OCI-LY1 (cell line): ENCODE measurements around the gene UQCC5.

Experiments used
- EZH2 ChIP-seq: fragments of 200-600 bp; sonication (generic), shearing (Covaris generic); IDR thresholded peaks from 2 replicates; pipeline ENCODE4 v1.8.0; 2017; ENCODE audit warnings: borderline replicate concordance, mixed run types, mild to moderate bottlenecking, antibody characterized with exemption, low read length, moderate library complexity, mixed read lengths
- TF ChIP-seq, protein P1 (sequence below): fragments of 200-600 bp; sonication (generic), shearing (Covaris generic); IDR thresholded peaks from 2 replicates; pipeline ENCODE4 v1.5.1; 2017; ENCODE audit warnings: mild to moderate bottlenecking, antibody characterized with exemption, low read length, moderate library complexity, mixed read lengths

DNA sequence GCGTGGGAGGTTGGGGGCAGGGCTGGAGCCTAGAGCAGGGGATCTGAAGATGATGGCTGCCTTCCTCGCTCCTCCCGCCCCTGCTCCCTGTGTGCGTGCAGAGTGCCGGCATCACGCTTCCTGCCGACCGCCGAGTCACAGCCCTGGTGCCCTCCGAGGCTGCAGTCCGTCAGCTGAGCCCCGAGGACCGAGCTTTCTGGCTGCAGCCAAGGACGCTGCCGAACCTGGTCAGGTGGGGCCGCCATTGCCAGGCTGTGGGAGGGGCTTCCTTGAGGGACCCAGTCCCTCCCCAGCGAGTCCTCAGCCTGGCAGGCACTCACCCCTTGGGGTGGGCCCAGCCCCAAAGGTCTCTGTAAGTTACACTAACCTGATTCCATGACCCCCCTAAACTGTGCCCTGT, 23.7 kb upstream of the UQCC5 start:
- TF ChIP-seq, protein P1, sequence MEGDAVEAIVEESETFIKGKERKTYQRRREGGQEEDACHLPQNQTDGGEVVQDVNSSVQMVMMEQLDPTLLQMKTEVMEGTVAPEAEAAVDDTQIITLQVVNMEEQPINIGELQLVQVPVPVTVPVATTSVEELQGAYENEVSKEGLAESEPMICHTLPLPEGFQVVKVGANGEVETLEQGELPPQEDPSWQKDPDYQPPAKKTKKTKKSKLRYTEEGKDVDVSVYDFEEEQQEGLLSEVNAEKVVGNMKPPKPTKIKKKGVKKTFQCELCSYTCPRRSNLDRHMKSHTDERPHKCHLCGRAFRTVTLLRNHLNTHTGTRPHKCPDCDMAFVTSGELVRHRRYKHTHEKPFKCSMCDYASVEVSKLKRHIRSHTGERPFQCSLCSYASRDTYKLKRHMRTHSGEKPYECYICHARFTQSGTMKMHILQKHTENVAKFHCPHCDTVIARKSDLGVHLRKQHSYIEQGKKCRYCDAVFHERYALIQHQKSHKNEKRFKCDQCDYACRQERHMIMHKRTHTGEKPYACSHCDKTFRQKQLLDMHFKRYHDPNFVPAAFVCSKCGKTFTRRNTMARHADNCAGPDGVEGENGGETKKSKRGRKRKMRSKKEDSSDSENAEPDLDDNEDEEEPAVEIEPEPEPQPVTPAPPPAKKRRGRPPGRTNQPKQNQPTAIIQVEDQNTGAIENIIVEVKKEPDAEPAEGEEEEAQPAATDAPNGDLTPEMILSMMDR, result no peak
- TF ChIP-seq EZH2, result no peak
